Neural cell (in vitro differentiated cells): Measurements from ENCODE around the gene PIGT. TPM values are rescaled to one million over a fixed set of nuclear protein-coding genes. Genes with fewer than 3 reads are reported as not detected.

ENCODE experiments used
- H2AFZ ChIP-seq: fragments of 200-600, 300-800 bp; sonication (generic), shearing (Covaris generic); 2 replicates; pipeline ENCODE4 v1.6.0; 2014; ENCODE audit warnings: low read depth, mild to moderate bottlenecking, antibody characterized with exemption, low read length, moderate library complexity
- H3F3A ChIP-seq: fragments of 200-600 bp; shearing (Covaris generic); 2 replicates; pipeline ENCODE4 v1.6.1; 2016; ENCODE audit warnings: mild to moderate bottlenecking, moderate library complexity, mixed read lengths, antibody characterized with exemption, low read length; ENCODE audit not compliant: insufficient read depth, poor library complexity, severe bottlenecking
- H3K27ac ChIP-seq: fragments of 200-600, 300-800 bp; sonication (generic), shearing (Covaris generic); 2 replicates; pipeline ENCODE4 v1.5.1; 2014; ENCODE audit warnings: mild to moderate bottlenecking, low read length, moderate library complexity
- H3K27me3 ChIP-seq: fragments of 300-800, 200-600 bp; sonication (generic), shearing (Covaris generic); 2 replicates; pipeline ENCODE4 v1.6.0; 2014; ENCODE audit warnings: mild to moderate bottlenecking, low read depth, low read length, moderate library complexity; ENCODE audit not compliant: insufficient read depth
- H3K36me3 ChIP-seq: fragments of 300-800, 200-600 bp; sonication (generic), shearing (Covaris generic); 2 replicates; pipeline ENCODE4 v1.5.1; 2014; ENCODE audit warnings: mild to moderate bottlenecking, antibody characterized with exemption, low read length, moderate library complexity; ENCODE audit not compliant: insufficient read depth
- H3K4me2 ChIP-seq: fragments of 300-800, 200-600 bp; sonication (generic), shearing (Covaris generic); 2 replicates; pipeline ENCODE4 v1.6.0; 2014; ENCODE audit warnings: mild to moderate bottlenecking, low read length
- H3K4me3 ChIP-seq: fragments of 300-800, 200-600 bp; sonication (generic), shearing (Covaris generic); 2 replicates; pipeline ENCODE4 v1.5.1; 2014; ENCODE audit warnings: mild to moderate bottlenecking, low read length, moderate library complexity
- H3K79me2 ChIP-seq: fragments of 200-600 bp; shearing (Covaris generic); replicated peaks from 2 replicates; pipeline ENCODE4 v1.6.0; 2014; ENCODE audit warnings: mild to moderate bottlenecking, low read length, moderate library complexity; ENCODE audit not compliant: insufficient read depth
- H3K9ac ChIP-seq: fragments of 300-800, 200-600 bp; sonication (generic), shearing (Covaris generic); 2 replicates; pipeline ENCODE4 v1.6.1; 2016; ENCODE audit warnings: mild to moderate bottlenecking, low read length, mixed read lengths
- H3K9me2 ChIP-seq: fragments of 200-600 bp; shearing (Covaris generic); 2 replicates; pipeline ENCODE4 v1.6.1; 2016; ENCODE audit warnings: mild to moderate bottlenecking, low read length, mixed read lengths; ENCODE audit not compliant: insufficient read depth
- H3K9me3 ChIP-seq: fragments of 200-600, 300-800 bp; sonication (generic), shearing (Covaris generic); 2 replicates; pipeline ENCODE4 v1.6.1; 2016; ENCODE audit warnings: mild to moderate bottlenecking, mixed run types, low read length, moderate library complexity, mixed read lengths
- H4K20me1 ChIP-seq: fragments of 200-600 bp; shearing (Covaris generic); 2 replicates; pipeline ENCODE4 v1.6.1; 2016; ENCODE audit warnings: mild to moderate bottlenecking, mixed run types; ENCODE audit not compliant: insufficient read depth
- CTCF ChIP-seq: fragments of 450-650 bp; IDR thresholded peaks from 2 replicates; pipeline ENCODE4 v1.5.1; 2014; ENCODE audit warnings: antibody characterized with exemption, mild to moderate bottlenecking, moderate library complexity; ENCODE audit not compliant: poor library complexity, severe bottlenecking
- EP300 ChIP-seq: fragments of 450-650 bp; conservative IDR thresholded peaks from 2 replicates; pipeline ENCODE4 v1.6.1; 2014; ENCODE audit warnings: antibody characterized with exemption, mild to moderate bottlenecking, moderate library complexity; ENCODE audit not compliant: poor library complexity, severe bottlenecking
- EZH2 ChIP-seq: fragments of 200-600, 300-800 bp; shearing (Covaris generic), sonication (generic); IDR thresholded peaks from 2 replicates; pipeline ENCODE4 v1.6.1; 2014; ENCODE audit warnings: antibody characterized with exemption, low read length, borderline replicate concordance, mild to moderate bottlenecking; ENCODE audit not compliant: insufficient read depth, poor library complexity, severe bottlenecking
- MXI1 ChIP-seq: fragments of 450-650 bp; conservative IDR thresholded peaks from 2 replicates; pipeline ENCODE4 v1.6.1; 2014; ENCODE audit warnings: antibody characterized with exemption, mild to moderate bottlenecking; ENCODE audit not compliant: poor library complexity, severe bottlenecking
- POLR2AphosphoS5 ChIP-seq: IDR thresholded peaks from 2 replicates; pipeline ENCODE4 v1.6.1; 2012
- RAD21 ChIP-seq: fragments of 450-650 bp; conservative IDR thresholded peaks from 2 replicates; pipeline ENCODE4 v1.6.1; 2014; ENCODE audit warnings: antibody characterized with exemption, mild to moderate bottlenecking, moderate library complexity
- REST ChIP-seq: IDR thresholded peaks from 2 replicates; pipeline ENCODE4 v1.6.1; 2012; ENCODE audit warnings: borderline replicate concordance
- SMC3 ChIP-seq: fragments of 450-650 bp; conservative IDR thresholded peaks from 2 replicates; pipeline ENCODE4 v1.6.1; 2014; ENCODE audit warnings: antibody characterized with exemption, mild to moderate bottlenecking, moderate library complexity; ENCODE audit not compliant: poor library complexity
- TAF1 ChIP-seq: IDR thresholded peaks from 2 replicates; pipeline ENCODE4 v1.6.1; 2012; ENCODE audit warnings: low read depth
- polyA plus RNA-seq: library from polyadenylated mRNA; depleted of rRNA; stranded (reverse); fragments of >200 nt; gene quantifications from 2 replicates; pipeline ENCODE4 v1.2.3, GENCODE V29; 2014

The PIGT gene
- polyA plus RNA-seq, 1 donor from 2014 or later, result 24.3 TPM

GRCh38 chr20:45387274-45387673 is 28.7 kb upstream of the PIGT start:
- Histone ChIP-seq H3K4me2 (no peak overlapping the region), H3K36me3 (no peaks in the 10 kb centered on the region), H3K27me3 (no peaks in the 10 kb centered on the region), H3K9me3 (no peaks in the 10 kb centered on the region), H3K9me2 (no peaks in the 10 kb centered on the region), H3F3A (no peaks in the 10 kb centered on the region), H3K4me3 (no peak overlapping the region), H2AFZ (no peak overlapping the region), H3K9ac (no peak overlapping the region), H3K79me2 (peaks cover 6% of the 10 kb centered on the region), H4K20me1 (no peaks in the 10 kb centered on the region), H3K27ac (no peak overlapping the region)
- no peak for TF ChIP-seq CTCF
- TF ChIP-seq SMC3, result no peak
- TF ChIP-seq REST, result no peak
- TF ChIP-seq MXI1, result no peak

GRCh38 chr20:45390931-45391330 is 25.0 kb upstream of the PIGT start:
- no peak overlapping the region for H3K9ac ChIP-seq
- no peak overlapping the region for H3K4me3 ChIP-seq
- H3K27ac ChIP-seq, result no peak overlapping the region
- no peaks in the 10 kb centered on the region for H3K9me2 ChIP-seq
- no peaks in the 10 kb centered on the region for H4K20me1 ChIP-seq
- no peak overlapping the region for H3K4me2 ChIP-seq
- no peaks in the 10 kb centered on the region for H3F3A ChIP-seq
- no peaks in the 10 kb centered on the region for H3K36me3 ChIP-seq
- no peaks in the 10 kb centered on the region for H3K27me3 ChIP-seq
- peaks cover 6% of the 10 kb centered on the region for H3K79me2 ChIP-seq
- H3K9me3 ChIP-seq, result no peaks in the 10 kb centered on the region
- TF ChIP-seq CTCF (no peak), POLR2AphosphoS5 (no peak), SMC3 (no peak), EZH2 (no peak), TAF1 (no peak), MXI1 (no peak), RAD21 (no peak), REST (no peak), EP300 (no peak)
- no peak overlapping the region for H2AFZ ChIP-seq
